Lower leg skin (tissue), 4 donors: Measurements from ENCODE around the gene POU6F1. TPM values are rescaled to one million over a fixed set of nuclear protein-coding genes. Genes with fewer than 3 reads are reported as not detected.
"Not testable (repeated sequence)": the region's sequence is repeated elsewhere in the genome, so short reads cannot be mapped to it uniquely, and the experiment has no call there.

Experiments
- DNase-seq, 2 donors: peaks; one replicate each; pipeline ENCODE4 v3.0.0-alpha.2; 2019; ENCODE audit warnings: low spot score in 2 of 2
- H3K4me3 ChIP-seq: fragments of 200-600 bp; sonication (generic); 2 replicates; pipeline ENCODE4 v1.5.1; 2017; ENCODE audit warnings: mild to moderate bottlenecking, low read depth; ENCODE audit not compliant: poor library complexity, severe bottlenecking
- POLR2A ChIP-seq, 2 donors: fragments of 450-650 bp; IDR thresholded peaks; one replicate each; pipeline ENCODE4 v1.6.1; 2016 to 2017; ENCODE audit warnings: antibody characterized with exemption in 2 of 2, mild to moderate bottlenecking in 1 of 2, moderate library complexity in 1 of 2
- WGBS, 2 donors: methylation state at CpG; one replicate each; pipeline ENCODE4 v1.1.5; 2018; 5-methylcytosine and 5-hydroxymethylcytosine counted together
- intact Hi-C: fragments of 100-400 bp; cut with DNase I; formaldehyde crosslinking; loops from one replicate; pipeline ENCODE4 v1.15.0; 2023; ENCODE audit warnings: low total_unique reads
- total RNA-seq, 4 donors: library from RNA; depleted of rRNA; stranded (reverse); fragments of >200 nt; gene quantifications; one replicate each; pipeline ENCODE4 v1.1.0, GENCODE V29; 2016
- TF ChIP-seq, protein P1 (sequence below), 3 donors: fragments of 450-650 bp; IDR thresholded peaks; one replicate each; pipeline ENCODE4 v1.5.1; 2016; ENCODE audit warnings: antibody characterized with exemption in 3 of 3, mild to moderate bottlenecking in 3 of 3, moderate library complexity in 2 of 3

Gene POU6F1
- total RNA-seq, 4 donors from 2014 or later, result 5.5 to 20.2 (median 10.6) TPM

DNA sequence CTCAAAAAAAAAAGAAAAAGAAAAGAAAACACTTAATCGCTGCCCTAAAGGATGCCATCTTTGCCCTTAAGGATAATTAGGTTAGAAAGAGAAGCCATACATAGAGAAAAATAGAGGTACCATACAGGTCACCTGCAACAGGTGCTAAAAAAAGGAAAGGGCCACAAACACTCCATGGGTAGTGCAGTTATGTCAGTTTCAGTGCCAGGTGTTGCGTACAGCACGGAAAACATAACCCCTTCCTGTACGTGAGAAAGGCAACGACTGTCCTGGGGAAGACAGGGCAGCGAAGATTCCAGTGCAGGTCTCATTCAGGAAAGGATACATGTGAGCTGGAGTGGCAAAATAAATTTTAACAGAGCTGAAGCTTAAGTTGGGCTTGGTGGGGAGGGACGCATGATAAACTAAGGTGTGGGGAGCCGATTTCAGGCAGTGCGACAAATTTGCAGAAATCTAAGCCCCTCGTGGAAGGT, 20.2 kb upstream of the POU6F1 start:
- 5 to 7% methylated on average over 10 of the region's 10 CpGs for WGBS, 2 donors
- DNase-seq, result peak; percentile 20 to 86
- peak overlapping the region; percentile 17 for H3K4me3 ChIP-seq
- TF ChIP-seq POLR2A (IDR thresholded peaks at IDR 0.05), result no peak
- TF ChIP-seq, protein P1, sequence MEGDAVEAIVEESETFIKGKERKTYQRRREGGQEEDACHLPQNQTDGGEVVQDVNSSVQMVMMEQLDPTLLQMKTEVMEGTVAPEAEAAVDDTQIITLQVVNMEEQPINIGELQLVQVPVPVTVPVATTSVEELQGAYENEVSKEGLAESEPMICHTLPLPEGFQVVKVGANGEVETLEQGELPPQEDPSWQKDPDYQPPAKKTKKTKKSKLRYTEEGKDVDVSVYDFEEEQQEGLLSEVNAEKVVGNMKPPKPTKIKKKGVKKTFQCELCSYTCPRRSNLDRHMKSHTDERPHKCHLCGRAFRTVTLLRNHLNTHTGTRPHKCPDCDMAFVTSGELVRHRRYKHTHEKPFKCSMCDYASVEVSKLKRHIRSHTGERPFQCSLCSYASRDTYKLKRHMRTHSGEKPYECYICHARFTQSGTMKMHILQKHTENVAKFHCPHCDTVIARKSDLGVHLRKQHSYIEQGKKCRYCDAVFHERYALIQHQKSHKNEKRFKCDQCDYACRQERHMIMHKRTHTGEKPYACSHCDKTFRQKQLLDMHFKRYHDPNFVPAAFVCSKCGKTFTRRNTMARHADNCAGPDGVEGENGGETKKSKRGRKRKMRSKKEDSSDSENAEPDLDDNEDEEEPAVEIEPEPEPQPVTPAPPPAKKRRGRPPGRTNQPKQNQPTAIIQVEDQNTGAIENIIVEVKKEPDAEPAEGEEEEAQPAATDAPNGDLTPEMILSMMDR (IDR thresholded peaks at IDR 0.05), result no peak
- intact Hi-C loops, result no loop called here

DNA sequence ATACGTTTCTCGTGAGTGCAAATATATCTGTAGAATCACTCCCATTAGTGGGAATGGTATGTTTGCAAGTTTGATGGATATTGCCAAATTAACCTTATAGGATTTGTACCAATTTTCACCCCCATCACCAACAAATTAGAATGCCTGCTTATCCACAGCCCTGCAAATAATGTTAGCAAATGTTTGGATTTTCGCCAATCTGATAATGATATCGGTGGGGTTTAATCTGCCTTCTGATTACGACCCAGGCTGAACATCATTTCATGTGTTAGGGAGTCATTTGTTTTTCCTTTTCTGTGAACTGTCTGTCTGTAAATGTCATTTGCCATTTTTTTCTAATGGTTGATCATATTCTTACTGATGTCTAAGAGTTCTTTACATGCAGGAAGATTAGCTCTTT, 16.7 kb upstream of the POU6F1 start:
- no peak for DNase-seq
- intact Hi-C loops, result no loop called here
- 55 to 61% methylated on average over 5 of the region's 5 CpGs for WGBS, 2 donors
- no peak overlapping the region for H3K4me3 ChIP-seq
- TF ChIP-seq, protein P1 (IDR thresholded peaks at IDR 0.05), result no peak
- no peak for TF ChIP-seq POLR2A (IDR thresholded peaks at IDR 0.05)

DNA sequence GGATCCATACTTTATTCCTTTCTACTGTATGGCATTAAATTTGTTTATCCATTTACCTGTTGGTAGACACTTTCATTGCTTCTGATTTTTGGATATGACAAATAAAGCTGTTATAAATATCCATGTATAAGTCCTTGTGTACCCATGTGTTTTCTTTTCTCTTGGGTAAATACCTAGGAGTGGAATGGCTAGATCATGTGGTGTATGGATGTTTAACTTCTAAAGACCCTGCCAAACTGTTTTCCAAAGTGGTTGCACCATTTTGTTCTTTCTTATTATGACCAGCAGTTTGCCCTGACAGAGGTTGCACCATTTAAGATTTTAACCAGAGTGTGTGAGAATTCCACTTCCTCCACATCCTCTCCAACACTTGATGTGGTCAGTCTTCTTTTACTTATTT, 14.8 kb upstream of the POU6F1 start:
- H3K4me3 ChIP-seq, result no peak overlapping the region
- intact Hi-C loops, result no loop called here
- no peak for TF ChIP-seq POLR2A (IDR thresholded peaks at IDR 0.05)
- DNase-seq, result no peak

DNA sequence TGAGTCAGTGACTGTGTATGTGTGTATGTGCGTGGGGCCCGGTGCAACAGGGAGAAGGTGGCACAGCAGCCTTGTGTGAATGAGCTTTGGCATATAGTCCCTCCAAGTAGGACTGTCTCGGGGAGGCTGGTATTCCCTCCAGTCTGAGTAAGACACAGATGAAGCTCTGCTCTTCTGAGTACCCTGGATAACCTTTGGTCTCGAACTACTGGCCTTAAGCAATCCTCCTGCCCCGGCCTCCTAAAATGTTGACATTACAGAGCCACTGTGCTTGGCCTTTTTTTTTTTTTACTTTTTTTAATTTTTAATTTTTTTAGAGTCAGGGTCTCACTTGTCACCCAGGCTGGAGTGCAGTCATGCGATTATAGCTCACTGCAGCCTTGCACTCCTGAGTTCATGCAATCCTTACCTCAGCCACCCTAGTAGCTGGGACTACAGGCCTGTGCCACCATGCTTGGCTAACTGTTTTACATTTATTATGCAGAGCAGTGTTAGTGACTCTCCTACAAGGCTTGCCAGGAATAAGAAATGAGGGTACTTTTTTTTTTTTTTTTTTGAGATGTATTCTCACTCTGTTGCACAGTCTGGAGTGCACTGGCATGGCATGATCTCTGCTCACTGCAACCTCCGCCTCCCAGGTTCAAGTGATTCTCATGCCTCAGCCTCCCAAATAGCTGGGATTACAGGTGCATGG, 11.4 kb upstream of the POU6F1 start:
- H3K4me3 ChIP-seq, result no peak overlapping the region
- intact Hi-C loops, result no loop called here
- DNase-seq, result no peak
- 94 to 95% methylated on average over 7 of the region's 7 CpGs for WGBS, 2 donors
- TF ChIP-seq, protein P1 (IDR thresholded peaks at IDR 0.05), result no peak
- no peak for TF ChIP-seq POLR2A (IDR thresholded peaks at IDR 0.05)

DNA sequence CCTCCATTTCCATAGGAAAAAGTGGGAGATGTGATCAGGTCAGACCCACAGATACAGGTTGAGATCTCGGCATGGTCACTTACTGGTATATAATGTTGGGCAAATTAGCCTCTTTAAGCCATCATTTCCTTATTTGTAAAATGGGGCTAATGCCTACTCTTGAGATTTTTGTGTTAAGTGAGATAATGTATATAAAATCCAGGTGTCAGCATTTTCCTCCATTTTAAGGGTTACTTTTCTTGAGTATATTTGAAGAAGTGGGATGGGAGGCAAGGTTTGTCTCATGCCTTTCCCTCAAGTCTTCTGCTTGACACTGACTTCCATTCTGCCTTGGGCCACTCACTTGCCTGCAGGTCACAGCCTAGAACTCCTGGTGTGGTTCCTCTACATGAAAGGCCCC, 10.1 kb upstream of the POU6F1 start:
- TF ChIP-seq, protein P1 (IDR thresholded peaks at IDR 0.05), result no peak
- TF ChIP-seq POLR2A (IDR thresholded peaks at IDR 0.05), result no peak
- no peak overlapping the region for H3K4me3 ChIP-seq
- WGBS, 2 donors, result 91 to 93% methylated on average over 1 of the region's 1 CpG
- intact Hi-C loops, result no loop called here
- no peak for DNase-seq

DNA sequence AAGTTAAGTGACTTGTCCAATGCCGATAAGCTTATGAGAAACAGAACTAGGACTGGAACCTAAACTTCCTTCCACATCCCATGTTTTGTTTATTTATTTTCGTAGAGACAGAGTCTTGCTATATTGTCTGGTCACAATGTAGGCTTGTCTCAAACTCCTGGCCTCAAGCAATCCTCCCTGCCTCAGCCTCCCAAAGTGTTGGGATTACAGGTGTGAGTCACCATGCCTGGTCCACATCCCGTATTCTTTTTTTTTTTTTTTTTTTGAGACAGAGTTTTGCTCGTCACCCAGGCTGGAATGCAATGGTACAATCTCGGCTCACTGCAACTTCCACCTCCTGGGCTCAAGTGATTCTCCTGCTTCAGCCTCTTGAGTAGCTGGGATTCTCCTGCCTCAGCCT, 9.2 kb upstream of the POU6F1 start:
- DNase-seq, H3K4me3 ChIP-seq, intact Hi-C loops: not testable (repeated sequence)
- 87 to 88% methylated on average over 5 of the region's 5 CpGs for whole genome bisulfite sequencing, 2 donors

DNA sequence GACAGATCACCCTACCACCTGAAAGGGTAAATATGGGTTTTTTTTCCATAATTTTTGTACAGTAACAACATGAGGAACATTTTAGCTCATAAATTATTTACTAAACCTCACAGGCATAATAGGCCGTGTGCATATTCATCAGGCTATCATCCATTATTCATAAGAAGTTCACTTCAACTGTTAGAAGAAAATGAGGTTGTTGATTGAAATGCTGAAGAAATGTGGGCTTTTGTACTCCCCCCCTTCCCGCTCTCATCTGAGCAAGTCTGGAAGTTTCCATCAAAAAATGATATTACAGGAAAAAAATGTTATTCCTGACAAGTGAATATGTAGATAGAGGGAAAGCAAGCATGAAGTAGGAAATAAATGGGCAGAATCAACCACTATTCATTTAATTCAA, 7.9 kb upstream of the POU6F1 start:
- no peak overlapping the region for H3K4me3 ChIP-seq
- DNase-seq, result no peak
- 88 to 95% methylated on average over 2 of the region's 2 CpGs for WGBS, 2 donors
- TF ChIP-seq POLR2A (IDR thresholded peaks at IDR 0.05), result no peak
- TF ChIP-seq, protein P1 (IDR thresholded peaks at IDR 0.05), result no peak
- intact Hi-C loops, result no loop called here
